ENCODE measurements around the gene CTSD.
A peak's percentile ranks its signal among the peaks of the same experiment; 100 is the strongest.

The CTSD gene

GRCh38 chr11:1786466-1786865, 22.7 kb upstream of the CTSD start:
- TF ChIP-seq CTCF (conservative IDR thresholded peaks at IDR 0.05; ENCODE audit: control insufficient read depth, insufficient read depth, low read depth, low read length): no peak
- no peak overlapping the region for H3K4me3 ChIP-seq (ENCODE audit: control insufficient read depth, low read depth, low read length)
- no peak for DNase-seq (ENCODE audit: low read depth)

GRCh38 chr11:1785749-1786413, 22.2 kb upstream of the CTSD start:
- TF ChIP-seq CTCF (conservative IDR thresholded peaks at IDR 0.05; ENCODE audit: control insufficient read depth, insufficient read depth, low read depth, low read length): no peak
- DNase-seq (ENCODE audit: low read depth): no peak
- no peak overlapping the region for H3K4me3 ChIP-seq (ENCODE audit: control insufficient read depth, low read depth, low read length)

GRCh38 chr11:1784761-1785650, 21.3 kb upstream of the CTSD start:
- H3K4me3 ChIP-seq (ENCODE audit: control insufficient read depth, low read depth, low read length): no peak overlapping the region
- TF ChIP-seq CTCF (conservative IDR thresholded peaks at IDR 0.05; ENCODE audit: control insufficient read depth, insufficient read depth, low read depth, low read length): no peak
- DNase-seq (ENCODE audit: low read depth): no peak

- no peak overlapping the region for H3K4me3 ChIP-seq (ENCODE audit: control insufficient read depth, low read depth, low read length)
- no peak for TF ChIP-seq CTCF (conservative IDR thresholded peaks at IDR 0.05; ENCODE audit: control insufficient read depth, insufficient read depth, low read depth, low read length)
- no peak for DNase-seq (ENCODE audit: low read depth)
Measured at GRCh38 chr11:1783725-1784529, 20.2 kb upstream of the CTSD start.

- H3K4me3 ChIP-seq (ENCODE audit: control insufficient read depth, low read depth, low read length): no peak overlapping the region
- peak; percentile 62 for DNase-seq (ENCODE audit: low read depth)
- TF ChIP-seq CTCF (conservative IDR thresholded peaks at IDR 0.05; ENCODE audit: control insufficient read depth, insufficient read depth, low read depth, low read length): no peak
Measured at GRCh38 chr11:1782831-1783724, 19.4 kb upstream of the CTSD start.

All from fibroblast of mammary gland (primary cell).